ENCODE results near the gene TTC7B.

The TTC7B gene

DNA sequence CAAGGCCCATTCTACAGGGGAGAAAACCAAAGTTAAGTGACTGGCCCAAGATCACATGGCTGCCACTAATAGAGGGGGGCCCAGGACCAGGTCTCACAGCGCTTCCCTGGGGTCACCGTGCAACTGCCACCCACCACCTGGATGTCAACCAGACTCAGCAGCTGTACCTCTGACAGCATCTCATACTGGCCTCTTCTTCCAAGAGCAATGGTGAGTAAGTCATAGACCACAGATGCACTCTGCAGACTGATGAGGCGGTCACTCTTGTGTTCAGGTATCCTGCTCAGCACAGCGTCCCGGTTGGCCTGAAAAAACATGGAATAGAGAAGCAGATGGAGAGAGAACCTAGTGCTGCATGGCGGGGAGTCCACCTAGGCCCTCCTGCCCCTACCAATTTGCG is 139.9 kb downstream of the TTC7B start:
- no peak for DNase-seq (ENCODE audit: low read depth in 1 of 2, low spot score in 1 of 2)

DNA sequence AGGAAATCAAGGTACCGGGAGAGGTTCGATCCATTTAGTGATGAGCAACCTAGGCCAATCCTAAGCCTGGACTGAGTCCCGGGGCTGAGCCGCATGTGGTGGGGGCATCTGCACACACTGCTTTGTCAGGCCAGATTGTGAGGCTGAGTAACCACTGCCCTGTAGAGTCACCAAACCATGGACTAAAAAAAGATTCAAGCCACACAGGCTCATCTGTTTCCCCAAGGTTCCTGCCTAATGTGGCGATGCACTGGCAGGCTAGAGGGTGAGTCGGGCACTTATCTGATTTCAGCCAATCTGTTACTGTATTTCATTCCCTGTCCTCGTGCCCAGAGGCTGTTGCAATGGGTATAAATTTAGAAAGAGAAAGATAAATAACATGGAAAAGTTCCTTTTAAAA is 140.8 kb downstream of the TTC7B start:
- no peak for DNase-seq (ENCODE audit: low read depth in 1 of 2, low spot score in 1 of 2)

- DNase-seq (ENCODE audit: low read depth in 1 of 2, low spot score in 1 of 2) = no peak
Observed at GRCh38 chr14:90674716-90675115, 141.5 kb downstream of the TTC7B start.

DNA sequence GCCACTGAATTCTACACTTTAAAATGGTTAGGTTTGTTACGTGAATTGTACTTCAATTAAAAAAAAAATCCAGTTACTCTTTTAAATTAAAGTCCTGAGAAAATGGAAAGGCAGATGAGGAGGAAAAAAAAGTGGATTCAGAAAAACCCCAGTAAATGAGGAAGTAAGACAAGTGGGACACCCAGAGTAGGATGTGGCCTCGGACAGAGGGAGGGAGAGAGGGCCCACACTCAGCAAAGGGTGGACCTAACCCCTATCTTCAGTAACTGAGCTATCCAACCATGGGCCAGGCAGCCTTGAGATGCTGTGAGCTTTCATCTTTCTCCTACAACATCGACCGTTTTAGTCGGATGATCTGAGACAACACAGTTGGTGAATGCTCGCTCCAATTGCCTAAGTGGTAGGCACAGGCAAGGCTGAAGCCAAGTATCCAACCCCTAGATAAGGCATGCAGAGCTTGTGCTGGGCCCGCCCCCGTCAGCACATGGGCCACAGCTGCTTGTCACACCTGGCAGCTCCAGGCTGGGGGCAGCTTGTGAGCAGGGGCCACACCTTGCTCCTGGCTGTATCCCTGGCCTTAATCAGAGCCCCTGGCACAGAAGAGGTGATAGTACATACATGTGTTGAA is 142.1 kb downstream of the TTC7B start:
- DNase-seq (ENCODE audit: low read depth in 1 of 2, low spot score in 1 of 2) = no peak

DNA sequence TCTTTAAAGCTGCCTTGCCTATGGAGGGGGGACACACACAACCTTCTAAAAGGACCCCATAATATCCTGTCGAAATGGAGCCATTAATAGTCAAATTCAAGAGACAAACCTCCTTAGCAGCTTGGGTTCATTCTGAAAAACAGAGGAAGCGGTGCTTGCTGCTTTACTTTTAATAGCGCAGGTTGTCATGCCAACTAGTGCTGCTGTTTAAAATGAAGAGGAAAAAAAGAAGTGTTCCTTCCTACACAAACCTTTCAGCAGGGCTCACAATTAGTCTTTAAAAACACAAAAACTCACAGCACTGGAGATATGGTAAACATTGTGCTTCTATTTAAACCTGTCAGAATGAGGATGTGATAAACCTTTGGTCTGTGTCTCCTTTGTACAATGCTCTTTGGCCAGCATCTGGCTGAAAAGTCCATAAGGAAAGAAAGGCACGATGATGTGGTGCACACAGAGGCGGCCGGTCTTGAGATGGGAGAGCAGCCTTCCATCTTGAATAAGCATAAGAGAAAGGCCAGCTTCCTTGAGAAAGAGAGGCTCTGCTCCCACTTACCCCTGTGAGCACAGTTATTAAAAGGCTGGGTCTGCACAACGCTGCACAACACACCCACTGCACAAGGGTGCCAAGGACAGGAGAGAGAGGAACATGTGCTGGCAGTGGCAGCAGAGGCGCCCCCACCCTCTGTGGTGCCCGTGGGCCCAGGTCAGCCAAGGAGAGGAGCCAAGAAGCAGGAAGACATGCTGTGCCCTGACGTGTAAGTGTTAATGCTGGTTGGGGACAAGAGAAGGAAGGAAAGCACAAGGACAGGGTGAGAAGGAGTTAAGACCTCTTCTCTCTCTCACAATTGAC is 144.6 kb downstream of the TTC7B start:
- no peak for DNase-seq (ENCODE audit: low read depth in 1 of 2, low spot score in 1 of 2)

- DNase-seq (ENCODE audit: low read depth in 1 of 2, low spot score in 1 of 2) = no peak
Observed at GRCh38 chr14:90669731-90670130, 146.5 kb downstream of the TTC7B start.

DNA sequence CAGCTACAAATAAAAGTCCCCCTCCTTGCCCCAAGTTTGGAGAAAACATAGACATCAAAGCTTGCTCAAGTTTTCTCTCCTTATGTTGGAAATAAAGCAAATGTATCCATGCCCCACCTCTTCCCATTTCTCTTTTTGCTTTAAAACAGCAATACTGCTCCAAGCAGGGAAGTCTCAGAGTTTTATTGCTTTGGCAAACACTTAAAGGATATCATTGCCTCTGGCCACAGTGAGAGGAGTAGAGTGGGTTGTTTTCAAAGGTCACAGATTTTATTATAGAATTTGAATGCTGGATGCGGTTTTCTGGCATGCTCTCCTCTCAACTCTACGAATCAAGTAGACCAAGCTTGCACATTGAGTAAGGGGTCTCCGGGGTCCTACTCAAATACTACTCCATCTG is 149.7 kb downstream of the TTC7B start:
- DNase-seq (ENCODE audit: low read depth in 1 of 2, low spot score in 1 of 2) = no peak

DNA sequence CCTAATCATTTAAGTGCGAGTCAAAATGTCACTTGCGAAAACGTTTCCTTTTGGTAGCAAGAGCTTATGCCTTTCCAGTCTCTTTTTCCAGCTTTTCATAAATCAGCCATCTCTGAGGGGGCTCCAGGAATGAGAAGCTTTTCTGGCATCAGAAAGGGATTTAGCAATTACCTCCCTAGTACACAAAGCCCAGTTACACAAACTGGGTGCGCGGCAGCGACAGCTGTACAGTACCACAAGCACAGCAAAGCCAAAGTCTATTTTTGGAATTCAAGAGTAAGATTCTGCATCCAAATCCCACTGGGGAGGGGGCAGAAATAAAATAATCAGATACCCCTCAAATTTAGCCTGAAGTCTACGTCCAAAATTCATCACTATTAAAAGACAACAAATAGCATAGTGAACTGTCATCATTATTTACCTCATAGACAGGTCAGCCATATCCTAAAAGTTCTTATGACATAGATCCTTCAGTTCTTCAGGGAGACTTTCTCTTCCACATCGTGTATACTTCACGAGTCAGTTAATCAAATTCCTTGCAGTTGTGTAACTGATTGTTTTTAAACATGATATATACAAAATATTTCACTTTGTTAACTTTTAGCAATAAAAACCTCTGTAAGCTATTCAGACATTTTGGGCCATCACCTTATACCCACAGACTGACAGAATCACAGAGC is 150.8 kb downstream of the TTC7B start:
- DNase-seq (ENCODE audit: low read depth in 1 of 2, low spot score in 1 of 2) = no peak

DNA sequence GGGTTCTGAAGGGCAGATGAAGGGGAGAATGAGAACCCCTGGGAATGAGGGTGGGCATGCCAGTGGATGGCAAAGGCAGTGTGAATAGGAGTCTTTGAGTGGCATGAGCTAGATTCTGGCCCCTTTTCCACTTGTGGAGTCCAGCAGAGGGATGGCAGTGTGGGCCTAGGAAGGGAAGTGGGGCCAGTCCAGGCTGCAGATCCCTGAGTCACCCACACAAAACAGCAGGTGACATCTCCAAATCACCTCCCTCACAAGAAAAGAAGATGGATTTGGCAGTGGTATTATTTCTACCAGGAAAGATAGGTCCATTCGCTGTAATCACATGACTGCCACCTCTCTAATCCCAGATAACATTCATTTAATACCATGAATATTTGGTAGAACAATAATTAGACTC is 151.3 kb downstream of the TTC7B start:
- no peak for DNase-seq (ENCODE audit: low read depth in 1 of 2, low spot score in 1 of 2)

GRCh38 chr14:90663680-90664079 is 152.6 kb downstream of the TTC7B start:
- DNase-seq (ENCODE audit: low read depth in 1 of 2, low spot score in 1 of 2) = no peak

DNA sequence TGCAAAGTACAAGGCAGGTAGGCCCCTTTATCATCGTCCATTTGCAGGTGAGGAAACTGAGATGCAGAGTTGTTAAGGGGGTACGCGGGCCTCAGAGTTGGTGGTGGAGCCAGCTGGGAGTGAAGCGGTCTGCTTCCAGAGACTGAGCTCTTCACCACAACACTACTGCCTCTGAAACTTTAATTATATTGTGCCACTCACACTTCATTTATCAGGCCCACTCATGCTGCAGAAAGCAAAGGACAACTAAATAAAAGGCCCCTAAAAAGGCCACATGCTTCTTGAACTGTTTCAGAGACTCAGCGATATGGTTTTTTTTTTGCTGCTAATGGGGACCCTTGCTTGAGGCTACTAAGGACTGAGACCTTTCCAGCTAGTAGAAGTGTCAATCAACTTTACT is 153.1 kb downstream of the TTC7B start:
- no peak for DNase-seq (ENCODE audit: low read depth in 1 of 2, low spot score in 1 of 2)

DNA sequence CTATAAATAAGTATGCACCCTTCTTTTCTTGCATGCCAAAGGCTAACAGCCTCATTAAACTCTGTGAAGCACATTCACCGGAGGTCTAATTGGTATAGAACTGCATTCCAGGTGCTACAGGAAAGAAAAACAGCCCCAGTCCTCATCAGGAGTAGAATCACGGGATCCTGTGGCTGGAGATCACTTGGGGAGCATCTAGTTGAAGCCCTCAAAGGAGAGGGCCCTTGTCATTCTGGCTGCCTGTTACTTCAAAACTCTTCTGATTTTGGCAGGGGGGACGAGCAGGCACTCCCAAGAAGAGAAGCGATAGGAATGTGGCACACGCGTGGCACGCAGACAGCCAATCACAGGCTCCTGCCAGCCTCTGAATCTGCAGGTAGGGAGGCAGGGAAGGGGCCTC is 154.4 kb downstream of the TTC7B start:
- DNase-seq (ENCODE audit: low read depth in 1 of 2, low spot score in 1 of 2) = no peak

- DNase-seq (ENCODE audit: low read depth in 1 of 2, low spot score in 1 of 2) = no peak
Observed at GRCh38 chr14:90660865-90661570, 155.2 kb downstream of the TTC7B start.

- no peak for DNase-seq (ENCODE audit: low read depth in 1 of 2, low spot score in 1 of 2)
Observed at GRCh38 chr14:90659156-90659555, 157.1 kb downstream of the TTC7B start.

GRCh38 chr14:90658541-90658967 is 157.7 kb downstream of the TTC7B start:
- DNase-seq (ENCODE audit: low read depth in 1 of 2, low spot score in 1 of 2) = no peak

DNA sequence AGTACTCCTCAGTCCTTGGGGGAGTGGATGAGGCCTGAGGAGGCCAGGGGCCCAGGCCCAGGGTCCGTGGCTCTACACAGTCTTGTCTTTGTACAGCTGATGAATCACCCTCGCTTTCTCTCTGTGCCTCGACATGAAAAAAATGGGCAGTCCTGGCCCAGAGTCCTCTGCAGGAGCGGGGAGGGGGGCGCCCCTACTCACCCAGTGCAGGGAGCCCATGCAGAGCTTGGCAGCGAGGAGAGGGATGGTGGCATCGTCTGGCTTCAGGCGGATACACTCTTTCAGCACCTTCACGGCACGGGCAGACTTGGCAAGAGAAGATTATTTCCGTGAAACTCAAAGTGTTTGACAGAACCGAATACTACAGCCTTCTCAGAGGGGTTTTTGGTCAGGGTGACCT is 159.3 kb downstream of the TTC7B start:
- DNase-seq (ENCODE audit: low read depth in 1 of 2, low spot score in 1 of 2) = no peak

DNA sequence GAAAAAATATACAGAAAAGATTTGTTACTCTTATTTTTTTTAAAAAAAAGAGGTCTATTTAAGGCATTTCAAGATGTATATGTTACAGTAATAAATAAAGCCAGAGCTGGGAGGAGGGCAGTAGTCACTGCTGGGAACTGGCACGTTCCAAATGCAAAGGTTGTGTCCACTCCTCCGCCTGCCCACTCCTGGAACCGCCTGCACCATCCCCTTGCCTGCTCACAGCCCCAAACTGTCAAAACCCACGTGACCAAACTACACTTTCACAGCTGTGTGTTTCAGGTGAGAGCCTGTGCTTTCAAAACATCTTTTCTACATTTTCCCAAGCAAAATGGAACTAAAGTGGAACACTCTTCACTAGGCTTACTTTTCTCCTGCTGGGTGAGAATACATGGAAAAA is 160.4 kb downstream of the TTC7B start:
- DNase-seq (ENCODE audit: low read depth in 1 of 2, low spot score in 1 of 2) = no peak

GRCh38 chr14:90654831-90655276 is 161.4 kb downstream of the TTC7B start:
- no peak for DNase-seq (ENCODE audit: low read depth in 1 of 2, low spot score in 1 of 2)

GRCh38 chr14:90652626-90653025 is 163.6 kb downstream of the TTC7B start:
- DNase-seq (ENCODE audit: low read depth in 1 of 2, low spot score in 1 of 2) = no peak

GRCh38 chr14:90651976-90652560 is 164.2 kb downstream of the TTC7B start:
- no peak for DNase-seq (ENCODE audit: low read depth in 1 of 2, low spot score in 1 of 2)

- no peak for DNase-seq (ENCODE audit: low read depth in 1 of 2, low spot score in 1 of 2)
Observed at GRCh38 chr14:90651271-90651804, 164.9 kb downstream of the TTC7B start.

Measured in activated T-helper 1 cell treated with anti-CD3 and anti-CD28 coated beads, Interleukin-2, amount 50 U/mL, for 16 hours (primary cell).